A549 (cell line): ENCODE data around the gene BMP5. TPM values are rescaled to one million over a fixed set of nuclear protein-coding genes. Genes with fewer than 3 reads are reported as not detected.

Experiments used
- ATAC-seq, 2 experiments: fragments of 200-7000 bp in 1 of 2; fragments of >200 bp in 1 of 2; cut with Nextera tagmentation in 1 of 2; cut with Tn5 transposase in 1 of 2; 3 replicates each; pipeline versions ENCODE4 v1.8.0 to v1.9.1; 2018 to 2020; ENCODE audit warnings: mild to moderate bottlenecking in 1 of 2, moderate library complexity in 1 of 2
- CTCF ChIA-PET: fragments of 300-600 bp; sonication (Branson Sonifier 250); formaldehyde crosslinking; extraction: SDS; loops from one replicate; lab custom pipeline; 2021; ENCODE audit warnings: antibody characterized with exemption, inconsistent platforms; lab: Yijun Ruan, JAX
- POLR2A ChIA-PET: fragments of 350-600 bp; formaldehyde crosslinking; extraction: SDS; loops from one replicate; lab custom pipeline; 2021; ENCODE audit warnings: antibody characterized with exemption, inconsistent platforms; lab: Yijun Ruan, JAX
- DNase-seq, 2 experiments: peaks; one replicate each; pipeline versions ENCODE4 v3.0.0 to v3.0.0-alpha.2; 2011 to 2016; ENCODE audit warnings: low read depth in 1 of 2, low spot score in 1 of 2
- FAIRE-seq: peaks from 2 replicates; lab custom pipeline; 2011; peaks lifted over from hg19 to GRCh38; lab: Jason Lieb, UNC
- H3K27ac ChIP-seq, 2 experiments: fragments of >200 bp; sonication (Bioruptor Twin); formaldehyde crosslinking; 3 replicates each; pipeline ENCODE4 v1.5.1; 2016 to 2017
- H3K4me1 ChIP-seq: fragments of >200 bp; sonication (Bioruptor Twin); formaldehyde crosslinking; 3 replicates; pipeline ENCODE4 v1.6.1; 2016
- H3K4me2 ChIP-seq: fragments of >200 bp; sonication (Bioruptor Twin); formaldehyde crosslinking; 3 replicates; pipeline ENCODE4 v1.6.1; 2016
- H3K4me3 ChIP-seq: fragments of >200 bp; sonication (Bioruptor Twin); formaldehyde crosslinking; 3 replicates; pipeline ENCODE4 v1.5.1; 2016
- H3K9me3 ChIP-seq: fragments of >200 bp; sonication (Bioruptor Twin); formaldehyde crosslinking; 3 replicates; pipeline ENCODE4 v1.6.1; 2016
- CEBPB ChIP-seq, 2 experiments: fragments of >200 bp in 1 of 2; sonication (Bioruptor Twin) in 1 of 2; formaldehyde crosslinking in 1 of 2; IDR thresholded peaks; 2 replicates each; pipeline ENCODE4 v1.6.1; 2012 to 2016
- CHD2 ChIP-seq: fragments of 150-350 bp; IDR thresholded peaks from 2 replicates; pipeline ENCODE4 v1.6.1; 2014; ENCODE audit warnings: low read length; ENCODE audit not compliant: partially characterized antibody
- CHD4 ChIP-seq: fragments of 200-600 bp; sonication (generic); IDR thresholded peaks from 2 replicates; pipeline ENCODE4 v1.6.1; 2016; ENCODE audit warnings: antibody characterized with exemption, mild to moderate bottlenecking, borderline replicate concordance
- CTCF ChIP-seq: fragments of >200 bp; sonication (Bioruptor Twin); formaldehyde crosslinking; IDR thresholded peaks from 3 replicates; pipeline ENCODE4 v1.5.1; 2016
- ELK1 ChIP-seq: fragments of 150-350 bp; IDR thresholded peaks from 2 replicates; pipeline ENCODE4 v1.6.1; 2014; ENCODE audit warnings: low read depth, mild to moderate bottlenecking, low read length
- EP300 ChIP-seq, 2 experiments: fragments of >200 bp; sonication (Bioruptor Twin); formaldehyde crosslinking; IDR thresholded peaks; 2 replicates in 1 of 2; 3 replicates in 1 of 2; pipeline ENCODE4 v1.6.1; 2016 to 2017
- ESRRA ChIP-seq: fragments of 150-350 bp; IDR thresholded peaks from 2 replicates; pipeline ENCODE4 v1.6.1; 2014; ENCODE audit warnings: mild to moderate bottlenecking, low read length, borderline replicate concordance
- FOSL2 ChIP-seq, 2 experiments: fragments of 450-650 bp in 1 of 2; fragments of >200 bp in 1 of 2; sonication (Bioruptor Twin) in 1 of 2; formaldehyde crosslinking; IDR thresholded peaks; 2 replicates each; pipeline versions ENCODE4 v1.5.0 to v1.6.1; 2016 to 2020; ENCODE audit warnings: mild to moderate bottlenecking in 1 of 2, moderate library complexity in 1 of 2
- HDAC2 ChIP-seq: fragments of 200-600 bp; sonication (generic); IDR thresholded peaks from 2 replicates; pipeline ENCODE4 v1.6.1; 2016
- HOXA7 ChIP-seq: fragments of 250-450 bp; sonication (Bioruptor Pico); IDR thresholded peaks from 2 replicates; pipeline ENCODE4 v1.5.0; 2020; ENCODE audit warnings: mild to moderate bottlenecking, moderate library complexity
- HOXB5 ChIP-seq: fragments of 250-450 bp; sonication (Bioruptor Pico); IDR thresholded peaks from 2 replicates; pipeline ENCODE4 v1.5.0; 2020; ENCODE audit warnings: mild to moderate bottlenecking, moderate library complexity
- JUN ChIP-seq, 2 experiments: fragments of >200 bp; sonication (Bioruptor Twin); formaldehyde crosslinking; IDR thresholded peaks; 2 replicates in 1 of 2; 3 replicates in 1 of 2; pipeline ENCODE4 v1.6.1; 2016 to 2017
- KDM5A ChIP-seq: fragments of 200-600 bp; sonication (generic); IDR thresholded peaks from 2 replicates; pipeline ENCODE4 v1.6.1; 2016; ENCODE audit warnings: antibody characterized with exemption, mild to moderate bottlenecking
- MAZ ChIP-seq: fragments of 150-350 bp; IDR thresholded peaks from 2 replicates; pipeline ENCODE4 v1.6.1; 2014; ENCODE audit warnings: antibody characterized with exemption, low read depth, low read length, borderline replicate concordance
- MYC ChIP-seq: IDR thresholded peaks from 2 replicates; pipeline ENCODE4 v1.6.1; 2012; ENCODE audit warnings: mild to moderate bottlenecking, inconsistent platforms, low read length, improper control_type of control experiment, borderline replicate concordance
- NPAS2 ChIP-seq: fragments of 250-450 bp; sonication (Bioruptor Pico); IDR thresholded peaks from 2 replicates; pipeline ENCODE4 v1.8.0; 2022; ENCODE audit warnings: mild to moderate bottlenecking, moderate library complexity, borderline replicate concordance
- PHF8 ChIP-seq: fragments of 200-600 bp; sonication (generic); IDR thresholded peaks from 2 replicates; pipeline ENCODE4 v1.6.1; 2016; ENCODE audit warnings: low read depth, mild to moderate bottlenecking, antibody characterized with exemption, moderate library complexity, borderline replicate concordance
- POLR2AphosphoS2 ChIP-seq: conservative IDR thresholded peaks from 2 replicates; pipeline ENCODE4 v1.6.1; 2012; ENCODE audit warnings: low read length, improper control_type of control experiment, inconsistent platforms
- RAD21 ChIP-seq, 2 experiments: fragments of >200 bp in 1 of 2; sonication (Bioruptor Twin) in 1 of 2; formaldehyde crosslinking in 1 of 2; IDR thresholded peaks in 1 of 2; conservative IDR thresholded peaks in 1 of 2; 2 replicates in 1 of 2; 3 replicates in 1 of 2; pipeline ENCODE4 v1.6.1; 2012 to 2018; ENCODE audit warnings: inconsistent platforms in 1 of 2
- RCOR1 ChIP-seq: fragments of 150-350 bp; IDR thresholded peaks from 2 replicates; pipeline ENCODE4 v1.6.1; 2014; ENCODE audit warnings: antibody characterized with exemption, low read length, low read depth
- SREBF2 ChIP-seq: fragments of 450-650 bp; IDR thresholded peaks from 2 replicates; pipeline ENCODE4 v1.6.1; 2014; ENCODE audit warnings: mild to moderate bottlenecking, moderate library complexity
- TFCP2L1 ChIP-seq: fragments of 250-450 bp; sonication (Bioruptor Pico); IDR thresholded peaks from 2 replicates; pipeline ENCODE4 v1.5.0; 2021; ENCODE audit warnings: mild to moderate bottlenecking
- TP53 ChIP-seq: fragments of 250-450 bp; sonication (Bioruptor Pico); IDR thresholded peaks from 2 replicates; pipeline ENCODE4 v1.5.0; 2021; ENCODE audit warnings: mild to moderate bottlenecking, moderate library complexity
- ZSCAN20 ChIP-seq: fragments of 250-450 bp; sonication (Bioruptor Pico); IDR thresholded peaks from 2 replicates; pipeline ENCODE4 v1.8.0; 2022; ENCODE audit warnings: mild to moderate bottlenecking, moderate library complexity
- WGBS: methylation state at CpG from one replicate; pipeline ENCODE4 v1.1.6; 2017; ENCODE audit errors: missing lambda C conversion rate; 5-methylcytosine and 5-hydroxymethylcytosine counted together
- polyA plus RNA-seq, 4 experiments: library from polyadenylated mRNA; depleted of rRNA in 3 of 4; stranded (reverse); fragments of >200 nt; fragmentation: RNase III in 1 of 4; extraction: RNeasy Plus Mini Kit Qiagen cat#74134 plus additional on column Dnase treatment in 1 of 4; gene quantifications; 2 replicates in 3 of 4; 3 replicates in 1 of 4; pipeline ENCODE4 v1.2.3, GENCODE V29; 2011 to 2017
- TF ChIP-seq, protein P1 (sequence below): IDR thresholded peaks from 2 replicates; pipeline ENCODE4 v1.6.1; 2012
- TF ChIP-seq, protein P2 (sequence below): fragments of 250-450 bp; sonication (Bioruptor Pico); IDR thresholded peaks from 2 replicates; pipeline ENCODE4 v1.5.0; 2020; ENCODE audit warnings: low read depth, mild to moderate bottlenecking, moderate library complexity
- TF ChIP-seq, protein P3 (sequence below): fragments of >200 bp; sonication (Bioruptor Twin); formaldehyde crosslinking; IDR thresholded peaks from 2 replicates; pipeline ENCODE4 v1.6.1; 2016

BMP5 gene
- polyA plus RNA-seq, 2 of the 4 experiments (the other 2 are of a cell fraction): 0.04 to 0.12 TPM

GRCh38 chr6:55729665-55730064 is 145.7 kb downstream of the BMP5 start:
- POLR2A ChIA-PET: no interaction called here
- FAIRE-seq: no peak

GRCh38 chr6:55726144-55726543 is 149.2 kb downstream of the BMP5 start:
- H3K9me3 ChIP-seq: no peaks in the 10 kb centered on the region
- no peak overlapping the region for H3K4me2 ChIP-seq
- no peaks in the 10 kb centered on the region for H3K4me1 ChIP-seq
- ATAC-seq (no peak), FAIRE-seq (no peak), DNase-seq (no peak)
- H3K4me3 ChIP-seq: no peak overlapping the region
- no peak overlapping the region for H3K27ac ChIP-seq
- TF ChIP-seq, protein P1, sequence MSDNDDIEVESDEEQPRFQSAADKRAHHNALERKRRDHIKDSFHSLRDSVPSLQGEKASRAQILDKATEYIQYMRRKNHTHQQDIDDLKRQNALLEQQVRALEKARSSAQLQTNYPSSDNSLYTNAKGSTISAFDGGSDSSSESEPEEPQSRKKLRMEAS: no peak
- TF ChIP-seq ZSCAN20 (CRISPR knock-in tag) (no peak), NPAS2 (no peak), HOXB5 (no peak), RCOR1 (no peak), CHD4 (no peak), CEBPB (IDR thresholded peaks at IDR 0.05) (no peak), FOSL2 (IDR thresholded peaks at IDR 0.05) (no peak), FOSL2 (CRISPR knock-in tag; IDR thresholded peaks at IDR 0.05) (no peak), MYC (no peak), HDAC2 (no peak), RAD21 (conservative IDR thresholded peaks at IDR 0.05 in 1 of 2, IDR thresholded peaks at IDR 0.05 in 1 of 2) (no peak), TFCP2L1 (no peak), ELK1 (no peak), KDM5A (no peak), PHF8 (no peak), CTCF (no peak), TP53 (CRISPR knock-in tag) (no peak), HOXA7 (CRISPR knock-in tag) (no peak), CHD2 (no peak)
- TF ChIP-seq, protein P2, sequence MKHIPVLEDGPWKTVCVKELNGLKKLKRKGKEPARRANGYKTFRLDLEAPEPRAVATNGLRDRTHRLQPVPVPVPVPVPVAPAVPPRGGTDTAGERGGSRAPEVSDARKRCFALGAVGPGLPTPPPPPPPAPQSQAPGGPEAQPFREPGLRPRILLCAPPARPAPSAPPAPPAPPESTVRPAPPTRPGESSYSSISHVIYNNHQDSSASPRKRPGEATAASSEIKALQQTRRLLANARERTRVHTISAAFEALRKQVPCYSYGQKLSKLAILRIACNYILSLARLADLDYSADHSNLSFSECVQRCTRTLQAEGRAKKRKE: no peak
- POLR2A ChIA-PET: no interaction called here
- WGBS: 77% methylated on average over 1 of the region's 1 CpG
- CTCF ChIA-PET: no interaction called here

More at GRCh38 chr6:55729665-55730064, 145.7 kb downstream of the BMP5 start:
- TF ChIP-seq, protein P3, sequence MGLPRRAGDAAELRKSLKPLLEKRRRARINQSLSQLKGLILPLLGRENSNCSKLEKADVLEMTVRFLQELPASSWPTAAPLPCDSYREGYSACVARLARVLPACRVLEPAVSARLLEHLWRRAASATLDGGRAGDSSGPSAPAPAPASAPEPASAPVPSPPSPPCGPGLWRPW: no peak
- no peak for TF ChIP-seq CEBPB (IDR thresholded peaks at IDR 0.05)
- no peak for TF ChIP-seq ELK1
- no peak for TF ChIP-seq JUN (IDR thresholded peaks at IDR 0.05)
- TF ChIP-seq, protein P1: no peak
- no peak for TF ChIP-seq MYC
- no peak for TF ChIP-seq POLR2AphosphoS2
- no peak for TF ChIP-seq RCOR1
- TF ChIP-seq EP300 (IDR thresholded peaks at IDR 0.05): no peak
- no peak for TF ChIP-seq ESRRA
- no peak for TF ChIP-seq MAZ
- no peak for TF ChIP-seq HOXA7 (CRISPR knock-in tag)
- no peak for TF ChIP-seq SREBF2
- Histone ChIP-seq H3K9me3 (no peaks in the 10 kb centered on the region), H3K4me2 (no peak overlapping the region), H3K4me3 (no peak overlapping the region), H3K27ac (no peak overlapping the region), H3K4me1 (no peaks in the 10 kb centered on the region)
- ATAC-seq: no peak
- no peak for DNase-seq
- CTCF ChIA-PET: no interaction called here
